ENCODE data around the gene MMP12.

MMP12 gene

GRCh38 chr11:102842930-102843329 lies 31.9 kb downstream of the MMP12 start:
- TF ChIP-seq EGR1 (IDR thresholded peaks at IDR 0.05) (no peak), TEAD4 (IDR thresholded peaks at IDR 0.05) (no peak), YY1 (IDR thresholded peaks at IDR 0.05; ENCODE audit: low read depth) (no peak), CREB1 (IDR thresholded peaks at IDR 0.05; ENCODE audit: low read depth) (no peak), ZBTB7A (IDR thresholded peaks at IDR 0.05; ENCODE audit: low read depth) (no peak), NFIC (IDR thresholded peaks at IDR 0.05) (no peak), CEBPB (IDR thresholded peaks at IDR 0.05) (no peak), TCF12 (IDR thresholded peaks at IDR 0.05; ENCODE audit: low read depth) (no peak), USF1 (IDR thresholded peaks at IDR 0.05) (no peak), RAD21 (IDR thresholded peaks at IDR 0.05; ENCODE audit: low read depth) (no peak), REST (IDR thresholded peaks at IDR 0.05; ENCODE audit: low read depth) (no peak)

- no peak for TF ChIP-seq RAD21 (IDR thresholded peaks at IDR 0.05; ENCODE audit: low read depth)
- peak; percentile 37 for TF ChIP-seq NFIC (IDR thresholded peaks at IDR 0.05)
- no peak for TF ChIP-seq TAF1 (IDR thresholded peaks at IDR 0.05; ENCODE audit: low read depth)
These were observed 34.8 kb downstream of the MMP12 start for GRCh38 chr11:102840018-102840417.

GRCh38 chr11:102837646-102838045 lies 37.1 kb downstream of the MMP12 start:
- TF ChIP-seq YY1 (IDR thresholded peaks at IDR 0.05; ENCODE audit: low read depth) (no peak), NFIC (IDR thresholded peaks at IDR 0.05) (no peak), EGR1 (IDR thresholded peaks at IDR 0.05) (no peak), TAF1 (IDR thresholded peaks at IDR 0.05; ENCODE audit: low read depth) (no peak), USF1 (IDR thresholded peaks at IDR 0.05) (no peak), TEAD4 (IDR thresholded peaks at IDR 0.05) (no peak), REST (IDR thresholded peaks at IDR 0.05; ENCODE audit: low read depth) (no peak), CREB1 (IDR thresholded peaks at IDR 0.05; ENCODE audit: low read depth) (no peak), MAX (IDR thresholded peaks at IDR 0.05) (no peak), RAD21 (IDR thresholded peaks at IDR 0.05; ENCODE audit: low read depth) (no peak), CEBPB (IDR thresholded peaks at IDR 0.05) (no peak), FOXM1 (IDR thresholded peaks at IDR 0.05; ENCODE audit: borderline replicate concordance, low read depth) (no peak), TCF12 (IDR thresholded peaks at IDR 0.05; ENCODE audit: low read depth) (no peak), EP300 (IDR thresholded peaks at IDR 0.05; ENCODE audit: borderline replicate concordance) (no peak), ZBTB7A (IDR thresholded peaks at IDR 0.05; ENCODE audit: low read depth) (no peak)

- TF ChIP-seq TCF12 (IDR thresholded peaks at IDR 0.05; ENCODE audit: low read depth) (no peak), FOXM1 (IDR thresholded peaks at IDR 0.05; ENCODE audit: borderline replicate concordance, low read depth) (no peak), ZBTB7A (IDR thresholded peaks at IDR 0.05; ENCODE audit: low read depth) (no peak), EP300 (IDR thresholded peaks at IDR 0.05; ENCODE audit: borderline replicate concordance) (no peak), EGR1 (IDR thresholded peaks at IDR 0.05) (no peak), YY1 (IDR thresholded peaks at IDR 0.05; ENCODE audit: low read depth) (no peak), CEBPB (IDR thresholded peaks at IDR 0.05) (no peak), NFIC (IDR thresholded peaks at IDR 0.05) (no peak), TAF1 (IDR thresholded peaks at IDR 0.05; ENCODE audit: low read depth) (no peak), CREB1 (IDR thresholded peaks at IDR 0.05; ENCODE audit: low read depth) (no peak), MAX (IDR thresholded peaks at IDR 0.05) (no peak), USF1 (IDR thresholded peaks at IDR 0.05) (no peak), REST (IDR thresholded peaks at IDR 0.05; ENCODE audit: low read depth) (no peak), TEAD4 (IDR thresholded peaks at IDR 0.05) (no peak), RAD21 (IDR thresholded peaks at IDR 0.05; ENCODE audit: low read depth) (no peak)
These were observed 37.6 kb downstream of the MMP12 start for GRCh38 chr11:102837156-102837555.
